H1 (cell line): ENCODE measurements around the gene FAM193A.

Experiments
- CTCF ChIP-seq, 3 experiments: IDR thresholded peaks; 1 replicate in 2 of 3; 2 replicates in 1 of 3; pipeline versions ENCODE4 v1.5.1 to v1.6.1; 2011; ENCODE audit warnings: low read length in 3 of 3, mild to moderate bottlenecking in 3 of 3, inconsistent platforms in 2 of 3, low read depth in 1 of 3, moderate library complexity in 1 of 3; ENCODE audit not compliant: insufficient read depth in 1 of 3; ENCODE audit errors: control extremely low read depth in 1 of 3
- GABPA ChIP-seq: IDR thresholded peaks from 2 replicates; pipeline ENCODE4 v1.6.1; 2011; ENCODE audit warnings: mild to moderate bottlenecking, low read length, moderate library complexity, borderline replicate concordance; ENCODE audit not compliant: insufficient read depth
- MAX ChIP-seq: IDR thresholded peaks from 2 replicates; pipeline ENCODE4 v1.6.1; 2012; ENCODE audit warnings: inconsistent platforms
- SIN3A ChIP-seq, 2 experiments: IDR thresholded peaks in 1 of 2; conservative IDR thresholded peaks in 1 of 2; 2 replicates each; pipeline ENCODE4 v1.6.1; 2011 to 2012; ENCODE audit warnings: low read length in 2 of 2, improper control_type of control experiment in 1 of 2, low read depth in 1 of 2, mild to moderate bottlenecking in 1 of 2

DNA sequence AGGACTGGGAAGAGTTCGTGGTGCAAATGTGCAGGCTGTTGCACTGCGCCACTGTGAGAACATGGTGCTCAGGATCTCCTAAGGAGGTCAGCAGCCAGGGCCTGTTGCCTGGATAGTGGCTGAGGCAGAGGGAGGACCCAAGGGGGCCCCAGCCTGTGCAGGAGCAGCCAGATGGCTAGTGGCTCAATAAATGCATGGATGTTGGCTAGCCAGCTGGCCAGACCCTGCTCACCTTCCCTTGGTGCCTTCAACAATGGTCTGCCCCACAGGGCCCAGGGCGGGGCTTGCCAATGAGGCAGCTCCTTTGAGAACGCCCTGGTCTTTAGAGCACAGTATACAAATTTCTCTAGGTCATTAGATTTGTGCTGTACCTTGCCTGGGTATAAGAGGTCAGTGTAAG is 152.2 kb downstream of the FAM193A start:
- TF ChIP-seq MAX: no peak
- no peak for TF ChIP-seq CTCF (IDR thresholded peaks at IDR 0.05; ENCODE audit: control extremely low read depth in 1 of 3, insufficient read depth in 1 of 3, low read depth in 1 of 3, low read length in 3 of 3)
- no peak for TF ChIP-seq GABPA
- TF ChIP-seq SIN3A (conservative IDR thresholded peaks at IDR 0.05 in 1 of 2, IDR thresholded peaks at IDR 0.05 in 1 of 2; ENCODE audit: low read depth in 1 of 2, low read length in 2 of 2): no peak
